Central memory CD8-positive, alpha-beta T cell (primary cell): ENCODE results near the gene DOCK1.

Source experiments
- ATAC-seq: fragments of 150-1000 bp; cut with Tn5 transposase; replicated peaks from 2 replicates; pipeline ENCODE4 v1.10.0; 2022; ENCODE audit warnings: mild to moderate bottlenecking, moderate FRiP score, moderate number of reproducible peaks; ENCODE audit not compliant: poor library complexity, severe bottlenecking; ENCODE audit errors: extremely low read depth
- DNase-seq, 2 donors: peaks; one replicate each; pipeline ENCODE4 v3.0.0; 2021; ENCODE audit warnings: low spot score in 2 of 2
- H3K27ac Mint-ChIP-seq: one replicate; pipeline ENCODE4 v1.8.0; 2022; ENCODE audit warnings: low read depth, mild to moderate bottlenecking, moderate library complexity, mixed read lengths
- H3K27me3 Mint-ChIP-seq: one replicate; pipeline ENCODE4 v1.8.0; 2022; ENCODE audit warnings: mixed read lengths
- H3K36me3 Mint-ChIP-seq: one replicate; pipeline ENCODE4 v1.8.0; 2022; ENCODE audit warnings: mild to moderate bottlenecking, moderate library complexity, mixed read lengths; ENCODE audit not compliant: insufficient read depth
- H3K4me1 Mint-ChIP-seq: one replicate; pipeline ENCODE4 v1.8.0; 2022; ENCODE audit warnings: mixed read lengths
- H3K4me3 Mint-ChIP-seq: one replicate; pipeline ENCODE4 v1.8.0; 2022; ENCODE audit warnings: mild to moderate bottlenecking, moderate library complexity, mixed read lengths
- H3K9me3 Mint-ChIP-seq: one replicate; pipeline ENCODE4 v1.8.0; 2022; ENCODE audit warnings: mixed read lengths

DOCK1 gene

GRCh38 chr10:127079392-127079791, 174.2 kb downstream of the DOCK1 start:
- Mint-ChIP-seq H3K9me3 (peaks cover 11% of the 10 kb centered on the region), H3K4me1 (no peaks in the 10 kb centered on the region), H3K4me3 (no peak overlapping the region), H3K27me3 (no peaks in the 10 kb centered on the region), H3K36me3 (no peaks in the 10 kb centered on the region), H3K27ac (no peak overlapping the region)
- DNase-seq (no peak), ATAC-seq (no peak)

GRCh38 chr10:127080317-127080716, 175.1 kb downstream of the DOCK1 start:
- Mint-ChIP-seq H3K27me3 (no peaks in the 10 kb centered on the region), H3K36me3 (peaks cover 2% of the 10 kb centered on the region), H3K27ac (no peak overlapping the region), H3K4me3 (no peak overlapping the region), H3K9me3 (peaks cover 11% of the 10 kb centered on the region), H3K4me1 (no peaks in the 10 kb centered on the region)
- ATAC-seq (no peak), DNase-seq (no peak)

DNA sequence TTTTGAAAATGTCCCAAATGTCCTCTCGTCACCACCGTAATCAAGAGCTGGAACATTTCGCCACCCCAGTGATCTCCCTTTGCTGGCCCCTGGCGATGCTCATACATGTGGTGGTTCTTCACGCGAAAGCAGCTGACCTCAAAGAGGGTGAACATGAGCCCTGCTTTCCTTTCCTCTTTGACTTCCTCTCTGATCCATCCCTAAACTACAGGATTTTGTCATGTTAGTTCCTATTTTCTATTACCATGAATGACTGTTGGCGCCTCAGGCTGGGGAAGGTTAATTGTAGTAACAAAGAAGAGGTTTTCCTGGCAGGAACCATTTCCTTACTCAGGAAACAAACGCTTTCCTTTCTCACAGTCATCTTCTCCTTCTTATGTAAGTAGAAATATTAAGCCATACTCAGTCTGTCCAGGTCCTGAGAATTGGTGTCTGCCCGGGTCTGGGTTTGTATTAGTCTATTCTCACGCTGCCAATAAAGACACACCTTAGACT, 176.7 kb downstream of the DOCK1 start:
- no peak for DNase-seq
- Mint-ChIP-seq H3K4me3 (no peak overlapping the region), H3K4me1 (no peaks in the 10 kb centered on the region), H3K36me3 (peaks cover 2% of the 10 kb centered on the region), H3K9me3 (peaks cover 11% of the 10 kb centered on the region), H3K27me3 (no peaks in the 10 kb centered on the region), H3K27ac (no peak overlapping the region)
- no peak for ATAC-seq

DNA sequence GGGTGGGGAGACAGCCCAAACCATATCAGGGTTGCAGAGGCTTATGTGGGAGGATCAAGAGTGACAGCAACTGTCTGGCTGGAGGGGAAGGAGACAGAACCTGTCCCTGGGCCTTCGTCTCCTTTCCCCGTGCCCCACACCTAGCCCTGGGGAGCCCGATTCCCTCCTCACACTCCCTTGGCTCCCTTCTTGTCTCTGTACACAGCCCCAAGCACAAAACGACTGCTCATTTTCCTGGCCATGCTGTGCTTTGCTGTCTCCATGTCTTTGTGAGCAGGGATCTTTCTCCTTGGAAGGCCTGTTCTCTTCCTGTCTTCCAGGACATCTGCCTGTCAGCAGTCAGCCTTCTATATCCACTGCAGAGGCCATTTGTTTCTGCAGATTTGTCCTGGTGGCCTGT, 177.4 kb downstream of the DOCK1 start:
- H3K36me3 Mint-ChIP-seq: peaks cover 2% of the 10 kb centered on the region
- ATAC-seq: no peak
- no peak overlapping the region for H3K27ac Mint-ChIP-seq
- H3K4me1 Mint-ChIP-seq: no peaks in the 10 kb centered on the region
- no peaks in the 10 kb centered on the region for H3K27me3 Mint-ChIP-seq
- no peak for DNase-seq
- peaks cover 11% of the 10 kb centered on the region for H3K9me3 Mint-ChIP-seq
- no peak overlapping the region for H3K4me3 Mint-ChIP-seq

- no peak for ATAC-seq
- Mint-ChIP-seq H3K4me3 (no peak overlapping the region), H3K36me3 (peaks cover 2% of the 10 kb centered on the region), H3K9me3 (peaks cover 11% of the 10 kb centered on the region), H3K4me1 (no peaks in the 10 kb centered on the region), H3K27me3 (no peaks in the 10 kb centered on the region), H3K27ac (no peak overlapping the region)
- no peak for DNase-seq
Measured at GRCh38 chr10:127085957-127086356, 180.7 kb downstream of the DOCK1 start.

GRCh38 chr10:127088908-127089307, 183.7 kb downstream of the DOCK1 start:
- peaks cover 5% of the 10 kb centered on the region for H3K9me3 Mint-ChIP-seq
- no peaks in the 10 kb centered on the region for H3K4me1 Mint-ChIP-seq
- H3K36me3 Mint-ChIP-seq: peaks cover 2% of the 10 kb centered on the region
- no peaks in the 10 kb centered on the region for H3K27me3 Mint-ChIP-seq
- DNase-seq (no peak), ATAC-seq (no peak)
- H3K4me3 Mint-ChIP-seq: no peak overlapping the region
- H3K27ac Mint-ChIP-seq: no peak overlapping the region

DNA sequence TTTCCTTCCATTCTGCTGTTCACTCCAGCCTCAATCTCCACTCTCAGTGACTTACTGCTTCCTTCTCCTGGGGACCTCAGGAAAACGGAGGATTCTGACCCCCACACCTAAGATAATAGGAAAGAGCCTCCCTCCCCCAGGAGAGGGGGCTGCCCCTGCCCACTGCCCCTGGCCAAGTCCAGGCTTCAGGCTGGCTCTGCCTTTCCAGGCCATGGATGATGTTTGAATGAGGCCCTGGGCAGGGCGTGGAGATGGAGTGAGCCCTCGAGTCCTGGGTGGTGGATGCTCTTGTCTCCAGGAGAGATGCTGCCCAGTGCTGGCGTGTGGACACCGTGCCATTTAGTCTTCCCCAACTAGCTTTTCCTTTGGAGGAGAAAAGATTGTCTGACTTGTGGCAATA, 184.2 kb downstream of the DOCK1 start:
- no peak overlapping the region for H3K27ac Mint-ChIP-seq
- DNase-seq (no peak), ATAC-seq (no peak)
- no peaks in the 10 kb centered on the region for H3K4me1 Mint-ChIP-seq
- no peaks in the 10 kb centered on the region for H3K27me3 Mint-ChIP-seq
- H3K4me3 Mint-ChIP-seq: no peak overlapping the region
- peaks cover 2% of the 10 kb centered on the region for H3K36me3 Mint-ChIP-seq
- peaks cover 5% of the 10 kb centered on the region for H3K9me3 Mint-ChIP-seq

GRCh38 chr10:127090138-127090537, 184.9 kb downstream of the DOCK1 start:
- no peak for DNase-seq
- Mint-ChIP-seq H3K4me1 (no peaks in the 10 kb centered on the region), H3K36me3 (peaks cover 1% of the 10 kb centered on the region), H3K9me3 (peaks cover 5% of the 10 kb centered on the region), H3K27me3 (no peaks in the 10 kb centered on the region), H3K4me3 (no peak overlapping the region), H3K27ac (no peak overlapping the region)
- ATAC-seq: no peak

- Mint-ChIP-seq H3K36me3 (peaks cover 1% of the 10 kb centered on the region), H3K4me1 (no peaks in the 10 kb centered on the region), H3K27me3 (no peaks in the 10 kb centered on the region), H3K27ac (no peak overlapping the region), H3K9me3 (peaks cover 5% of the 10 kb centered on the region), H3K4me3 (no peak overlapping the region)
- DNase-seq: no peak
- ATAC-seq: no peak
Measured at GRCh38 chr10:127091354-127091753, 186.1 kb downstream of the DOCK1 start.

- DNase-seq (no peak), ATAC-seq (no peak)
- Mint-ChIP-seq H3K36me3 (peaks cover 1% of the 10 kb centered on the region), H3K4me3 (no peak overlapping the region), H3K9me3 (peaks cover 5% of the 10 kb centered on the region), H3K27ac (no peak overlapping the region), H3K27me3 (no peaks in the 10 kb centered on the region), H3K4me1 (no peaks in the 10 kb centered on the region)
Measured at GRCh38 chr10:127092916-127093315, 187.7 kb downstream of the DOCK1 start.

DNA sequence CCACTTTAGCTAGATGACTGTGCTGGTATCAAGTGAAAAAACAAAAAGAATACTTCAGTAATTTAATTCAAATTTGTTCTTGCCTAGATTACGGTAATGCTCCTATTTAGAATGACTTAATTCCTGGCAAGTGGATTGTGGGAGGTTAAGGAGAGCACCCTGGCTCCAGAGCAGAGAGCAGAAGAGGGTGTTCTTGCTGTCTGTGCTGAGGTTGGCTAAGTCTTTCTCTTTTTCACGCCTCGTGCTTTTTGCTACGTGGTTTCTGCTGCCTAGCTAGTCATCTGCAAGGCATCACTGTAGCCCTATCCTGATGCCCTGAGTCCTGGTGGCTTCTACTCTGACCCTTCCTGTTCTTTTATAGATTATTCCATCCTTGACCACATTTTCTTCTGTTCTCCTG, 189.8 kb downstream of the DOCK1 start:
- no peak for ATAC-seq
- Mint-ChIP-seq H3K27me3 (no peaks in the 10 kb centered on the region), H3K9me3 (peaks cover 11% of the 10 kb centered on the region), H3K4me1 (no peaks in the 10 kb centered on the region), H3K36me3 (peaks cover 1% of the 10 kb centered on the region), H3K27ac (no peak overlapping the region), H3K4me3 (no peak overlapping the region)
- DNase-seq: no peak

- no peak overlapping the region for H3K4me3 Mint-ChIP-seq
- DNase-seq (no peak), ATAC-seq (no peak)
- H3K9me3 Mint-ChIP-seq: peaks cover 6% of the 10 kb centered on the region
- no peaks in the 10 kb centered on the region for H3K27me3 Mint-ChIP-seq
- no peaks in the 10 kb centered on the region for H3K36me3 Mint-ChIP-seq
- no peak overlapping the region for H3K27ac Mint-ChIP-seq
- no peaks in the 10 kb centered on the region for H3K4me1 Mint-ChIP-seq
Measured at GRCh38 chr10:127100983-127101615, 195.9 kb downstream of the DOCK1 start.

DNA sequence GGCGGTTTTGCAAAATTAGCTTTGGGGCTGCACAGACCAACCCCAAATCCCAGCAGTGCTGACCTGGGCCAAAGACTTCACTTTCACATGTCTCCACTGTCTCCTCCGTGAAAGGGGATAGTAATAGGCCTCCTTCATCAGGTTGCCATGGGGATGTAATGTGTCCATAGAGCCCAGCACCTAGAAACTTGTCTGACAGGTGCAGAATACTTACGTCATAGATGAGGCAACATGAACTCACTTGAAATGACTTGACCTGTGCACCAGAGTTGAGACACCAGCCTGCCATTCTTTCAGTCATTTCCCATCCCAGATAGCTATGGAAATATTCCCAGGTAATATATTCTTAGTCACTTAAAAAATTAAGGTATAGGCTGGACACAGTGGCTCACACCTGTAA, 196.9 kb downstream of the DOCK1 start:
- peaks cover 6% of the 10 kb centered on the region for H3K9me3 Mint-ChIP-seq
- no peak overlapping the region for H3K27ac Mint-ChIP-seq
- no peaks in the 10 kb centered on the region for H3K36me3 Mint-ChIP-seq
- H3K27me3 Mint-ChIP-seq: no peaks in the 10 kb centered on the region
- no peak overlapping the region for H3K4me3 Mint-ChIP-seq
- H3K4me1 Mint-ChIP-seq: no peaks in the 10 kb centered on the region
- ATAC-seq (no peak), DNase-seq (no peak)
